Right atrium auricular region (tissue), 2 donors: ENCODE results near the gene CDH13. TPM values are rescaled to one million over a fixed set of nuclear protein-coding genes. Genes with fewer than 3 reads are reported as not detected.

Experiments
- DNase-seq: peaks from one replicate; pipeline ENCODE4 v3.0.0-alpha.2; 2019; ENCODE audit warnings: low spot score
- H3K27ac ChIP-seq, 2 donors: fragments of 200-600 bp; sonication (generic); 1 replicate in 1 of 2; 2 replicates in 1 of 2; pipeline ENCODE4 v1.5.1; 2016 to 2019
- H3K27me3 ChIP-seq, 2 donors: fragments of 200-600 bp; sonication (generic); one replicate each; pipeline versions ENCODE4 v1.5.1 to v1.6.0; 2017 to 2019
- H3K36me3 ChIP-seq: fragments of 200-600 bp; sonication (generic); one replicate; pipeline ENCODE4 v1.5.1; 2016
- H3K4me1 ChIP-seq, 2 donors: fragments of 200-600 bp; sonication (generic); one replicate each; pipeline versions ENCODE4 v1.5.1 to v1.6.0; 2017 to 2019
- H3K4me3 ChIP-seq, 2 donors: fragments of 200-600 bp; sonication (generic); 1 replicate in 1 of 2; 2 replicates in 1 of 2; pipeline ENCODE4 v1.5.1; 2017 to 2019; ENCODE audit warnings: mild to moderate bottlenecking in 1 of 2, moderate library complexity in 1 of 2
- H3K9me3 ChIP-seq, 2 donors: fragments of 200-600 bp; sonication (generic); one replicate each; pipeline ENCODE4 v1.5.1; 2019
- total RNA-seq, 2 donors: library from RNA; depleted of rRNA; stranded (reverse); fragments of >200 nt; gene quantifications; one replicate each; pipeline ENCODE4 v1.1.0, GENCODE V29; 2016
- TF ChIP-seq, protein P1 (sequence below), 2 donors: fragments of 200-600 bp; sonication (generic); IDR thresholded peaks; one replicate each; pipeline ENCODE4 v1.5.1; 2019; ENCODE audit warnings: antibody characterized with exemption in 2 of 2

CDH13 gene
- total RNA-seq, 2 donors from 2014 or later, result 75.4 to 85.9 TPM

DNA sequence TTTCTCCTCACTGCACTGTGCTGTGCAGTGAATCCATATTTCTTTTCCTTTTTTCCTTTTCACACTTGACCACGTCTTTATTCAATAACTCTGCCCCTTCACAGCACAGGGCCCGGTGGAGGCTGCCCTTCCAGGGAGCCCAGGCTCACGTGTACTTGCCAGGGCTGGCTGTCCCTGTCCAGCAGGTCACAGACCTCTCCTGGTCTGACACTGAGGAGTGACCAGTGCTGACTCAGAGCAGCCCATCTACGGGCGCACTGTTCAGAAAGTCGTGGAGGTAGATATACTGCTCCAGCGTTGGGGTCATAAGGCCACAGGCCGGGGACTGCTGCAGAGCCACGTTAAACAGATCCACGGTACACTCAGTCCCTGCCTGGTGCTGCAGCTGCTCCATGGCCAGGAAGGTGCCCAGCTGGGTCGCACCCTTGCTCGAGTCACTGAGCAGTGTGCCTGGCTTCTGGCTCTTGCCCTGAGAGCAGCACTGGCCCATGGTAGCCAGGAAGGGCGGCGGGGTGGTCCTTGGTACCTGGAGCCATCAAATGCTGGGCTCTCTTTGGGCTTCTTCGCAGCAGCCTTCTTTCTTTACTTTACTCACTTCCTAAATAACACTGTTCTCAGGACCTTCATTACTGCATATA, 531.7 kb downstream of the CDH13 start:
- TF ChIP-seq, protein P1, sequence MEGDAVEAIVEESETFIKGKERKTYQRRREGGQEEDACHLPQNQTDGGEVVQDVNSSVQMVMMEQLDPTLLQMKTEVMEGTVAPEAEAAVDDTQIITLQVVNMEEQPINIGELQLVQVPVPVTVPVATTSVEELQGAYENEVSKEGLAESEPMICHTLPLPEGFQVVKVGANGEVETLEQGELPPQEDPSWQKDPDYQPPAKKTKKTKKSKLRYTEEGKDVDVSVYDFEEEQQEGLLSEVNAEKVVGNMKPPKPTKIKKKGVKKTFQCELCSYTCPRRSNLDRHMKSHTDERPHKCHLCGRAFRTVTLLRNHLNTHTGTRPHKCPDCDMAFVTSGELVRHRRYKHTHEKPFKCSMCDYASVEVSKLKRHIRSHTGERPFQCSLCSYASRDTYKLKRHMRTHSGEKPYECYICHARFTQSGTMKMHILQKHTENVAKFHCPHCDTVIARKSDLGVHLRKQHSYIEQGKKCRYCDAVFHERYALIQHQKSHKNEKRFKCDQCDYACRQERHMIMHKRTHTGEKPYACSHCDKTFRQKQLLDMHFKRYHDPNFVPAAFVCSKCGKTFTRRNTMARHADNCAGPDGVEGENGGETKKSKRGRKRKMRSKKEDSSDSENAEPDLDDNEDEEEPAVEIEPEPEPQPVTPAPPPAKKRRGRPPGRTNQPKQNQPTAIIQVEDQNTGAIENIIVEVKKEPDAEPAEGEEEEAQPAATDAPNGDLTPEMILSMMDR (IDR thresholded peaks at IDR 0.05), result no peak
- Histone ChIP-seq H3K27me3 (no peaks in the 10 kb centered on the region), H3K9me3 (no peaks in the 10 kb centered on the region), H3K36me3 (no peaks in the 10 kb centered on the region), H3K4me1 (no peaks in the 10 kb centered on the region), H3K27ac (no peak overlapping the region), H3K4me3 (no peak overlapping the region)
- peak; percentile 58 for DNase-seq

DNA sequence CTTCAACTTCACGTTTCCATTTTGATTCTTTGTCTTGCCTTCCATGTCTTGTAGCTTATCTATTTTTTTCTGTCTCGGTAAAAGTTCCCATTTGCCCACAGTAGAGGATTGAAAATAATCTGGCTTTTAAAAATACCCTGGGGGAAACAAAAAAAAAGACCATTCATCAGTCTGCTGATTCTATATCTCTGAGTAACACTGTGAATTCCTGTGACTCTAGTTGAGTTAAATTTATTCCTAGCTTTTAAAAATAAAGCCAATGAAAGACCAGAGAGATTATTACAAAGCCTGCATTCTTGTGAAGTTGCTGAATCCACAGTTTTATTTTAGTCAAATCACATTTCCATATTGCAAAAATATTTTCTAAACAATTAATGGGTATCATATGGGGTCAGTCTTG, 532.3 kb downstream of the CDH13 start:
- Histone ChIP-seq H3K9me3 (no peaks in the 10 kb centered on the region), H3K27me3 (no peaks in the 10 kb centered on the region), H3K4me3 (no peak overlapping the region), H3K27ac (no peak overlapping the region), H3K36me3 (no peaks in the 10 kb centered on the region), H3K4me1 (no peaks in the 10 kb centered on the region)
- TF ChIP-seq, protein P1 (IDR thresholded peaks at IDR 0.05), result no peak
- no peak for DNase-seq

DNA sequence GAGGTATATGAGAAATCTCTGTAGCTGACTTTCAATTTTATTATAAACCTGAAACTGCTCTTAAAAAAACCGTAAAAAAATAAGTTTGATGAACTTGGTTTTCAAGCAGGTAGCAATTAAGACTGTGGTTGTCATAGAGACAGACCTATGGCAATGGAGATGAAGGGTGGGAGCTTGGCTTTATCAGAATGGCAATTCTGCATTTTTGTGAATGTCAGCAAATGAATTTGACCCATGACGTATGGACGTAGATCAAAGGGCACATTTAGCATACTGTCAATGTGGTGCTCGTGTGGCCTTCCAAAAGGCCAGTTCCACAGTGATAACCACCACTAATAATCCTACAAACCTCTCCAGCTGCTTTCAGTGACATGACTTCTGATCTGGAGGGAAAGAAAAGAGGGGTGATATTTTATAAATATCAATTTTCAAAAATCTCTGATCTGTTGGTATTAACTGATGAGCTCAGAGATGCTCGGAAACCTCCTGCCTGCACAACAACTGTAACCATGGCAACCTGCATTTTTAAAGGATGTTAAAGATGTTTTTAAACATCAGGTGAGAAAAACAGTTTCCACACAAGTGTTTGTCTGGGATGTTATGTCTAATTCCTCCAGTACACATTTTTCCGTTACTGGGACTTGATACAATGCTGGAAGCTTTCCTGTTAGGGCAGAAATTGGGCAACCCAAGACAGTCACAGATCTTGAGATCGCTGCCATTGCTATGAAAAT, 533.7 kb downstream of the CDH13 start:
- no peaks in the 10 kb centered on the region for H3K27me3 ChIP-seq
- H3K4me3 ChIP-seq, result no peak overlapping the region
- no peak overlapping the region for H3K27ac ChIP-seq
- peak; percentile 13 for DNase-seq
- H3K4me1 ChIP-seq, result no peaks in the 10 kb centered on the region
- no peaks in the 10 kb centered on the region for H3K9me3 ChIP-seq
- no peaks in the 10 kb centered on the region for H3K36me3 ChIP-seq
- TF ChIP-seq, protein P1 (IDR thresholded peaks at IDR 0.05), result no peak

DNA sequence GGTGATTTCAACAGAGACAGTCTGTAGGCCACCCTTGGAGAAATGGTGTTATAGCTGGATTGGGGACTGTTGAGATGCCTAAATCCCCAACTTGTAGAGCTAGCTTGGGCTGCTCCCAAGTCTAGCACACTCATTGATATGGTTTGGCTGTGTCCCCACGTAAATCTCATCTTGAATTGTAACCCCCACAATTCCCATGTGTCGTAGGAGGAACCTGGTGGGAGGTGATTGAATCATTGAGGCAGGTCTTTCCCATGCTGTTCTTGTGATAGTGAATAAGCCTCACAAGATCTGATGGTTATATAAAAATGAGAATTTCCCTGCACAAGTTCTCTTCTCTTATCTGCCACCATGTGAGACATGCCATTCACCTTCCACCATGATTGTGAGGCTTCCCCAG, 536.0 kb downstream of the CDH13 start:
- DNase-seq, result peak; percentile 21
- no peaks in the 10 kb centered on the region for H3K4me1 ChIP-seq
- no peaks in the 10 kb centered on the region for H3K27me3 ChIP-seq
- no peak overlapping the region for H3K27ac ChIP-seq
- TF ChIP-seq, protein P1 (IDR thresholded peaks at IDR 0.05), result no peak
- H3K9me3 ChIP-seq, result no peaks in the 10 kb centered on the region
- no peaks in the 10 kb centered on the region for H3K36me3 ChIP-seq
- no peak overlapping the region for H3K4me3 ChIP-seq

DNA sequence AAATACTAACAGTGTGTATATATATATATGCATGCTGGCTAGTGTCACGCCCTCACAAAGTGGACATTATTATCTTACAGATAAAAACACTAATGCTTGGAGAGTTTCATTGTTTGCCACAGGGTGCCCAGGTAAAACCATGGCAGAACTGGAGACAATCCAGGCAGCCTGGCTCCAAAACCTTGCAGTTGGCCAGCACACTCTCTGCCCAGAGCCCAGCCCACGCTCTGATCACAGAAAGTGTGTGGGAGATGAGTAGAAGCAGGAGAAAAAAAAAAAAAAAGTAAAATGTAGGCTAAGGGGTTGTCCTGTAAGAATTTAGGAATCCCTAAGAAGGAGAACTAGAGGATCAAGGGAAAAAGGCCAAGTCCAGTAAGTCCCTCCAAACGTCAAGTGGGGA, 538.0 kb downstream of the CDH13 start:
- Histone ChIP-seq H3K27me3 (no peaks in the 10 kb centered on the region), H3K36me3 (no peaks in the 10 kb centered on the region), H3K4me3 (no peak overlapping the region), H3K27ac (no peak overlapping the region), H3K9me3 (peaks cover 0 to 7% of the 10 kb centered on the region in 2 donors), H3K4me1 (no peaks in the 10 kb centered on the region)
- peak; percentile 5 for DNase-seq
- TF ChIP-seq, protein P1 (IDR thresholded peaks at IDR 0.05), result no peak
